Activated CD4-positive, alpha-beta T cell treated with anti-CD3 and anti-CD28 coated beads for 48 hours (primary cell): Measurements from ENCODE around the gene BMP8B.
"Not testable (repeated sequence)": the region's sequence is repeated elsewhere in the genome, so short reads cannot be mapped to it uniquely, and the experiment has no call there.

ENCODE experiments used
- DNase-seq: peaks from one replicate; pipeline ENCODE4 v3.0.0-alpha.2; 2020

The BMP8B gene

GRCh38 chr1:39776886-39777285 lies 11.8 kb downstream of the BMP8B start:
- no peak for DNase-seq

DNA sequence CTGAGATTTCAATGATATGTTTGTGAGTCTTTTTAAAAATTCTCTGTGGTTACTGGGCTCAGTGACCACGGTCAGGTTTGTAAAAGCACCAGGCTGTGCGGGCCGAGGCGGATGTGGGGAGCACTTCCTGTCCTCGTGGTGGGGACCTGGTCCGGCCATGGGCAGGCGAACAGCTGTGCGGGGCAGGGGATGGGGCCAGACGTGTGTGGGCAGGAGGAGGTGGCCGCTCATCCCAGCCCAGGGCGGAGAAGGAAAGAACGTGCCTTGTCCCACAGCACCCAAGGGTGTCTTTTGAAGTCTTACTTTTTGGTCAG lies 12.3 kb downstream of the BMP8B start:
- DNase-seq = no peak

DNA sequence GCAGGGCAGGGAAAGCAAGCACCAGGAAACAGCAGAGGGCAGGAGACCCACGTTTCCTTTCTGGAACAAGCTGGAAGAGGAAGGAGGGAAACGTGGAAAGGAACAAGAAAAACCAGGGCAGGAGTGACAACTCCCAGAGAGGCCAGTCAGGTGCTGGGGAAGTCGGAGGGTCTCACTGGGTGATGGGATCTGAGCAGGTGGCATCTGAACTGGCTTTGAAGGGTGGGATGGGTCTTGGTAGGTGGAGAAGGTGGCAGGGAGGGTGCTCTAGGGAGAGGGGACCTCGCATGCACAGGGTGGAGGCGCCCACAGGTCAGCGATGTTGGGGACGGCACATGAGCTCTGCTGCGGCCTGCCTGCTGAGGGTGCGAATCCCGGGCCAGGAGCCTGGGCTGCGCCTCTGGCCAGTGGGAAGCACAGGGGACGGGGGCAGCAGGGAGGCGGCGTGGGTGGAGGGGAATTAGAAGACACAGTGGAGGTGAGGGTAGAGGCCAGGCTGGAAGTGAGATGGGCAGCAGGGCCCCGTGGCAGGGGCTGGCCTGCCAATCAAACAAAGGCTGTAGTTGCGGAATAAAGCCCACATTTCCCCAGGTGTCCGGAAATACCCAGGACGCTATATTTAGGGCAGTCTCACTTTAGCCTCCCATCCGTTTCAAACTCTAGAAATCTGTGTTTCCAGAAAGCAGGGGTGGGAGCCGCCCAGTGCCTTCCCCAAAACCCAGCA lies 12.8 kb downstream of the BMP8B start:
- DNase-seq = not testable (repeated sequence)

GRCh38 chr1:39775141-39775540 lies 13.5 kb downstream of the BMP8B start:
- not testable (repeated sequence) for DNase-seq

DNA sequence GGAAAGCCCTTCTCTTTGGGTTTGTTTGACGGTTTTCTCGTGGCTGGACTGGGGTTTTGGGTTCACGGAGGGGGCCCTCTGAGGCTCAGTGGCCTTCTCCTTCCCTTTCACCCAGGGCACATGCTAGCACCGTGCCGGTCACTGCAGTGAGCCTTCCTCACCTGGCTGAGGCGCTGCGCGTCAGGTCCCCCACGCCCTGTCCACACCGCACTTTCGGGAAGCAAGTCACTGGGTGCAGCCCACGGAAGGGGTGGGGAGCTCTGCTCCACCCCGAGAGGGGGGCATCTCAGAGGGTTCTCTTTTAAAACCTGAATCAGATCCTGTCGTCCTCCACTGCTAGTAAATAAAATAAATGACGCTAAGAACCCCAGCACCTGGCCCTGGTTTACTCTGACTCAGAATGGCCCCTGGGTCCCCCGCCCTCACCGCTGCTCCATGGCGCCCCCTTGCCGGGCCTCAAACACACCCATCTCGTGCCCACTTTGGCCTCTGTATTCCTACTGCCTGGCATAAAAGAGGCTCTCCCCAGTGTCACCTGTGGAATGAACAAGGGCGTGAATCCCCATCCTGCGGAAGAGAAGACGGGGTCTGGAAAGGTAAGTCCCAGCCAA lies 15.2 kb downstream of the BMP8B start:
- DNase-seq = not testable (repeated sequence)

- peak; percentile 27 for DNase-seq
Measured at GRCh38 chr1:39771022-39771532, 17.6 kb downstream of the BMP8B start, which contains the start of gene OXCT2. Gene OXCT2 (minus strand): TSS chr1:39771348. CDS start chr1:39771255, 93 bp downstream.

GRCh38 chr1:39770100-39771021 lies 18.3 kb downstream of the BMP8B start:
- peak; percentile 66 for DNase-seq

- DNase-seq = not testable (repeated sequence)
Measured at GRCh38 chr1:39769502-39769901, 19.2 kb downstream of the BMP8B start.

DNA sequence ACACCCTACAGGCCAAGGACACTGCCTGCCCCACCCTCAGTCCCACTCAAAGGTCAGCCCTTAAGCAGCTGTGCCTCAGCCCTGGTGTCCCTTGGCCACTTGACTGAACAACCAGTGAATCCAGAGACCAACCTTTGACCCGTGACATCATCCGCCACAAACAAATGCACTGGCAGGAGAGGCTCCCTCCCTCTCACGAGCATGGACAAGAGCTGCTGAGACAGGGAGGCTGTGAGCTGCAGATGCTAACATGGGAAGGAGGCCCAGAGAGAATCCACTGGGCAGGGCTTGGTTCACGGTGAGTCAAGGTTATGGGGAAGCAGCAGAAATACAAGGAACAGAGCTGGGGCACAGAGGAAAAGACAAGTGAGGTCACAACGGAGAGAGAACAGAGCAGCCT lies 22.2 kb downstream of the BMP8B start:
- DNase-seq = not testable (repeated sequence)

DNA sequence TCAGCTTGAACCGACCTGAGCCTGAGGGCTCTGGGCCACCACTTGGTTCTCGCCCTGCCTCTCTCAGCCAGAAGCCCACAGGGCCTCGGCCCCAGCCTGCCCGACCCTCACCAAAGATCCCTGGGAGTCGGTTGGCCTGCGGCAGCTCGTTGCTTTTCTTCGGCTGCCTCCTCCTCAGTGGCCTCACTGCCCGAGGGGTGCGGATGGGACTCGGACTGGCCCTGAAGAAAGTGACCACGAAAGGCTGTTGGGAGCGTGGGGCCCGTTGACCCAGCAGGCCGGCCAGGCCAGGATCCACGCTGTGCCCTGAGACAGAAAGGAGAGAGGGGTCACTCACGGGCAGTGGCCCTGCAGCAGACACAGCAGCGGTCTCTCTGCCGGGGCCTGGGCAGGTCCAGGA lies 24.2 kb downstream of the BMP8B start:
- not testable (repeated sequence) for DNase-seq

- not testable (repeated sequence) for DNase-seq
Measured at GRCh38 chr1:39763619-39764374, 24.9 kb downstream of the BMP8B start.

- no peak for DNase-seq
Measured at GRCh38 chr1:39762550-39763540, 25.8 kb downstream of the BMP8B start.

- DNase-seq = no peak
Measured at GRCh38 chr1:39761557-39762260, 27.0 kb downstream of the BMP8B start.

GRCh38 chr1:39761016-39761415 lies 27.6 kb downstream of the BMP8B start:
- DNase-seq = no peak

GRCh38 chr1:39760074-39761008 lies 28.3 kb downstream of the BMP8B start:
- no peak for DNase-seq

DNA sequence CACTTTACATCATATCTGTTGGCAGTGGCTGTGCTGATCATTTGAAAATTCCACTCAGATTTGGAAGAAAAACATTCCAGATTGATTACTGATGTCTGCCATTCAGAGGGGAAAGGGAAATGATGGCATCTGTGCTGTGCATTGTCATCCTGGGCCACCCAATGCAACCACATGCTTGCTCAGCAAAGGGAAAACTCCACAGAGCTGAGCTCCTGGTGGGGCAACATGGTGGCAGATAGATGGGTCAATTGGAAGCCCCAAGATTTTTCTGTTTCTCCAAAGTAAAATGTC lies 29.3 kb downstream of the BMP8B start:
- no peak for DNase-seq

DNA sequence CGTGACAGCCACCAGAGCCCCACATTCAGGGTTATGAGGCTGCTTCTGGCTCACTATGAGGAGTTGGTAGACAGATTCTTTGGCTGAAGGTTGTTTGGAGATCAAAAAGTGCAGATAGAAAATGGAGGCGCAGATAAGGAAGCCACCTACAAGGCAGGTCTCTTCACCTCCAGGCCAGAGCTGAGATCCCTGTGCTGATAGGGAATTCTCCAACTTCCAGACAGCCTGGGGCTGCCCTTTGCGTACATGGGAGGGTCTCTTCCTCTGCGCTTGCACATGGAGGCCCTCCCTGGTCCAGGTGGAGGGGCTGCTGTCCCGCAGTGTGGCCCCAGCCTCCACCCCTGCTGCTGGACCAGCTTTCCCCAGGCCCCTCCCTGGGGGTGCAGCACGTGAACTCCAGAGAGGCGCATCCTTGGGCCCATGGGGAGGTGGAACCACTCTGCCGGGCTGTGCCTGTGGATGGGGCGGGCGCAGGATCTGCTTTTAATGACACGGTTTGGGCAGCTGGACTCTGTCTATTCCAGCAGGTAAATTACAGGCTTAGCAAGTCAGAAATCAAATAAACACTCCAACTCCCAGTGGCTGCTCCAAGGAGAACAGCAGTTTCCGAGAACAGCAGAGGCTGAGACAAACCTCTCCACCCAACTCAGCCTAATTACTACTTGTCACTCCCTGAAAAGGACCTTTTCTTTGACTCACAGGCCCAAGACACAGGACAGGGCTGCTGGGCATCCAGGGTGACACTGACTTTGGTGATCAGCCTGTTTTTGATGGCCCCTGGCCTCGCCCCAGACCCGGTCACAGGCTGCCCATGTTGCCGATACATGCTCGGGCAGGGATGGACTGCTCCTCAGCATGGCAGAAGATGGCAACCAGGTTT lies 29.9 kb downstream of the BMP8B start:
- no peak for DNase-seq

GRCh38 chr1:39757501-39757900 lies 31.2 kb downstream of the BMP8B start:
- no peak for DNase-seq
